ENCODE results near the gene FBXO28.
"Not testable (repeated sequence)": the region's sequence is repeated elsewhere in the genome, so short reads cannot be mapped to it uniquely, and the experiment has no call there.

Gene FBXO28

DNA sequence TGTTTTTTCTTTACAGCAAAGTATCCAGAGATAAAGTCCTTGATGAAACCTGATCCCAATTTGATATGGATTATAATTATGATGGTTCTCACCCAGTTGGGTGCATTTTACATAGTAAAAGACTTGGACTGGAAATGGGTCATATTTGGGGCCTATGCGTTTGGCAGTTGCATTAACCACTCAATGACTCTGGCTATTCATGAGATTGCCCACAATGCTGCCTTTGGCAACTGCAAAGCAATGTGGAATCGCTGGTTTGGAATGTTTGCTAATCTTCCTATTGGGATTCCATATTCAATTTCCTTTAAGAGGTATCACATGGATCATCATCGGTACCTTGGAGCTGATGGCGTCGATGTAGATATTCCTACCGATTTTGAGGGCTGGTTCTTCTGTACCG lies 75.7 kb downstream of the FBXO28 start:
- ATAC-seq (no peak), DNase-seq (no peak)

DNA sequence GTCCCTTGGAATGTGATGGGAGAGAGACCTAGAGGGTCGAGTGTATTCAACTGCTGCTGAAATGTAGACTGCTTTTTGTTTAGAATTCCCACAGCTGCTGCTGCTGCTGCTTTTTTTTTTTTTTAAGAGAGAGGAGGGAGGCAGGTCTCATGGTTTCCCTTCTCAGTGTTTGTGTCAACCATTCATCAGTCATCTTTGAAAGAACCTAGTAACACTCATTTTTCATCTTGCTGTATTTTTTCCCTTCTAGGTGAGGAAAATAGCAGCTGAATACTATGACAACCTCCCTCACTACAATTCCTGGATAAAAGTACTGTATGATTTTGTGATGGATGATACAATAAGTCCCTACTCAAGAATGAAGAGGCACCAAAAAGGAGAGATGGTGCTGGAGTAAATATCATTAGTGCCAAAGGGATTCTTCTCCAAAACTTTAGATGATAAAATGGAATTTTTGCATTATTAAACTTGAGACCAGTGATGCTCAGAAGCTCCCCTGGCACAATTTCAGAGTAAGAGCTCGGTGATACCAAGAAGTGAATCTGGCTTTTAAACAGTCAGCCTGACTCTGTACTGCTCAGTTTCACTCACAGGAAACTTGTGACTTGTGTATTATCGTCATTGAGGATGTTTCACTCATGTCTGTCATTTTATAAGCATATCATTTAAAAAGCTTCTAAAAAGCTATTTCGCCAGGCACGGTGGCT lies 78.3 kb downstream of the FBXO28 start:
- DNase-seq (no peak), ATAC-seq (peak; percentile 60)

DNA sequence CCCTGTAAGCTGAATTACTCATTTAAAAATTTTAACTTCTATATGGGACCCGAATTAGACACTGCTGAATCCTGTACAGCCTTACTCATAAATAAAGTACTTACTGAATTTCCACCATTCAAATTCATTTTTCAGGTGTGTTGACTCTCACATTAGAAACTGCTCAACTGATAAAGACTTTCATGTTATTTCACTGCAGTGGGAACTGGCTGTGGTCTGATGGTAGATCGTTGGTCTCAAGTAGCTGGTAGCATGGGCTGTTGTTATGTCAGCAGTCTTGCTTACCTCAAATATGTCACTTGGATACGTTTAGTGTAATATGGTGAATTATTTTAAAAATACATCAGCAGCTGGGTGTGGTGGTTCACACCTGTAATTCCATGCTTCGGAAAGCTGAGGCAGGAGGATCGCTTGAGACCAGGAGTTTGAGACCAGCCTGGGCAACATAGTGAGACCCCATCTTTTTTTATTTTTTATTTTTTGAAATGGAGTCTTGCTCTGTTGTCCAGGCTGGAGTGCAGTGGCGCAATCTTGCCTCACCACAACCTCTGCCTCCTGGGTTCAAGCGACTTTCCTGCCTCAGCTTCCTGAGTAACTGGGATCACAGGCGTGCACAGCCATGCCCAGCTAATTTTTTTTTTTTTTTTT lies 79.5 kb downstream of the FBXO28 start:
- ATAC-seq = no peak

DNA sequence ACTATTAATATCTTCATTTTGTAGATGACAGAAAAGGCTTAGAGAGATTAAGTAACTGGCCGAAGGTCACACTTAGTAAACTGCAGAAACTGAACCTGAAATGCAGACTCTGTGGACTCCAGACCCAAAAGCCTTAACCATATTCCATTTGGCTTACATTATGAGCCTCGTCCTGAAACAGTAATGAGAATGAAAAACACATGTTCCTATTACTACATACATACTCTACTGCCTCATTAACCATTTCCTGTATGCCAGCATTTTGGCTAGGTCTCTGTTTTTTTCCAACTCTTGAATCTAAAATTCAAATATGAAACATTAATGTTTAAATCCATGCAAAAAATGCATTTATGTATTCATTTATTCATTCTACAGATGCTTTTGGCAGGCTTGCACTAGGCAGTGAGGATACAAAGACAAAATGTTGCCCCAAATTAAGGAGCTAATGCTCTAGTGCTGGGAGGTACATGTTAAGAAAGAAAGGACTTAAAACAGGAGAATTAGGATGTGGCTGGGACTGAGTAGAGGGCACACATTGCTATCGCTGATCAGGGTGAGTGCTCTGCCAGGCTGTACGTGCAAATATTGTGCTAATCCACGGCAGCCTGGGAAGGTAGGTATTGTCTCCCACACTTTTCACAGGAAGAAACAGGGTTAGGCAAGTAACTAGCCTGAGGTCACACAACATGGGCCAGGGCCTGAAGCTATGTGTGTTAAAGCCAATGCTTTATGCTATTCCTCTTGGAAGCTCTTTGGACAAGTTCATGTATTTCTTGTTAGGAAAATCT lies 83.1 kb downstream of the FBXO28 start:
- DNase-seq (no peak), ATAC-seq (no peak)

More for the DNA sequence above, 79.5 kb downstream of the FBXO28 start:
- no peak for DNase-seq

DNA sequence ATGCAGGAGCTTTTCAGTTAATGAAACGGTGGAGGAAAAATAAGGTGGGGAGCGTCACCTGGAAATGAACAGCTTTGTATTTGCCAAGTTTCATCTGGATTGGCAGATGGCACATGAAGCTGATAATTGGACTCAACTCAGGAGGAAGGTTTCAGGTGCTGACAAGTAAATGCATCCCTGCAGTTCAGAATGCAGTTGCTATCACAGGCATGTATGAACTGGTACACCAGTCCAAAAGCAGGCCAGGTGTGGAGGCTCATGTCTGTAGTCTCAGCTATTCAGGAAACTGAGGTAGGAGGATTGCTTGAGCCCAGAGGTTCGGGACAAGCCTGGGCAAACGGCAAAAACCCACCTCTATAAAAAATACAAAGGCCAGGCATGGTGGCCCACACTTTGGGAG lies 84.7 kb downstream of the FBXO28 start:
- DNase-seq = no peak
- no peak for ATAC-seq

DNA sequence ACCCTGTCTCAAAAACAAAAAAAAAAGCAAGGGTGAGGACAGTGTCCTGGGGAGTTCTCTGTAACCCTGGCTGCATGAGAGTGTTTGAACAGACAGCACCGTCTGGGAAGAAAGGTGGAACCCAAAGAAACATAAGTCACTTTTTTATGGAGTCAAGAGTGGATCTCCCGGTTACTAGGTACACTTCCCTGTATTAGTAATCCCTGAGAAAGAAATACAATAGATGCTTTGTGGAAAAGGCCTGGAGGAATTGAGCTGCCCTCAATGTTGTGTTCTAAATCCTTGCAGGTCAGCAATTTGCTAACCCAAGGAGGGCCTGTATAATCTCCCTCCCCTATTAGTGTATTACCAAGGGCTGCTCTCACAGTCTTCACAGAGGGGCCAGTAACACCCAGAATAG lies 85.8 kb downstream of the FBXO28 start:
- ATAC-seq (no peak), DNase-seq (no peak)

DNA sequence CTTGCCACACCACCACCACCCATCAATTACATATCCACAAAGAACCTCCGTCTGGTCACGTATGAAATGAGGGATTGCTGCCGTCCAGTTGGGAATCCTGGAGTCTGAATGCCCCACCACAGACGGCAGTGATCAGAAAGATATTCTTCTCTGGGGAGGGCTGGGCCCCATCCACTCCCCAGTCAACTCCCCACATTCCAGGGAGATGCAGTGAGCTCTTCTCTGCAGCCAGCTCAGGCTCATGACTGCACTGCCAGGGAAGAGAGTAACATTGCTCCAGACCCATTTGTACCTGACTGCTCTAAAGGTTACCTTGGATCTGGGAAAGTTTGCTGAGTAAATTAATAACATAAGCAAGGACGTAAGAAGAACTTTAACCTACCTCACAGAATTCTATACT lies 87.5 kb downstream of the FBXO28 start:
- ATAC-seq (no peak), DNase-seq (no peak)

DNA sequence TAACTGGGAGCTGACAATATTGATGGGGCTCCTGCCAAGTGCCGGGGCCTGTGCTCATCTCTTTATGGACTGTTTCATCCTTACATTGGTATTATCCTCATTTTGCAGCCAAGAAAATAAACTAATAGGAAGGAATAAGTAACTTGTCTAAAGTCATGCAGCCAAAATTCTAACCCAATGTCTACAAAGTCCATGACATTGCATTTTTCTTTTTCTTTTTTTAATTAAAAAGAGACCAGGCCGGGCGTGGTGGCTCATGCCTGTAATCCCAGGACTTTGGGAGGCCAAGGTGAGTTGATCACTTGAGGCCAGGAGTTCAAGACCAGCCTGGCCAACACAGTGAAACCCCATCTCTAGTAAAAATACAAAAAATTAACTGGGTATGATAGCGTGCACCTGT lies 87.9 kb downstream of the FBXO28 start:
- ATAC-seq (no peak), DNase-seq (no peak)

DNA sequence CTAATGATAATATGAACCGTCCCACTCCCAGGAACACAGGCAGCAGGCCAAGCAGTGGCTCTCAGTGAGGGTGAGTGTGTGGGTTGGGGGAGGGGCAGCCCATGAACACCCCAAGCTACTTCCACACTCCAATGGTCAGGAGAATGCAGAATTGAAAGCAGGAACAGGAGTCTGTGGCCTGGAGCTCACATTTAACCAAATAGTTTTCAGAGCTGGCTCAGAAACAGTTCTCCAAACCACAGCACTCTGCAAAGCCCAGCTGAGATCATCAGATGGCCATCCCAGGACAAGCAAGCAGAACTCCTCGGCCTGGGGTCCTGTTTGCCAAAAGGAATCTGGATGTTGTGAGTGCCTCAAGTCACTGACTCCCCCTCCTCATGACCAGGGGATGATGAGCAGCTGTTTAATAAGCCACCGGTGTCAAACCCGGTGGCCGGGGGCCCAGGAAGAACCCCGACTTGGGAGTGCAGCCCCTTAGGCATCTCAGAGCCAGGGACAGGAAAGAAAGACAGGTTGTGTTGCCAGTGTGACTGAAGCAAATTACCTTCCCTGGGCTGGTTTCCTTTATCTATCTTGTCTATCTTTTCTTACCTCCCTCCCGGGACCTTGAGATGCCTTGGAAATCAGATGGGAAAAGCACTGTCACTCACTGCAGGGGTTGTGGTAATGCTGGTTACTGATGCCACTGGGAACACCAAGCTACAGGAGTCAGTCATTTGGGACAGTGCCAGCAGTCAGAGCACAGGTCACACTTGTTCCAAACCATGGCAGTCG lies 89.5 kb downstream of the FBXO28 start:
- ATAC-seq (no peak), DNase-seq (no peak)

DNA sequence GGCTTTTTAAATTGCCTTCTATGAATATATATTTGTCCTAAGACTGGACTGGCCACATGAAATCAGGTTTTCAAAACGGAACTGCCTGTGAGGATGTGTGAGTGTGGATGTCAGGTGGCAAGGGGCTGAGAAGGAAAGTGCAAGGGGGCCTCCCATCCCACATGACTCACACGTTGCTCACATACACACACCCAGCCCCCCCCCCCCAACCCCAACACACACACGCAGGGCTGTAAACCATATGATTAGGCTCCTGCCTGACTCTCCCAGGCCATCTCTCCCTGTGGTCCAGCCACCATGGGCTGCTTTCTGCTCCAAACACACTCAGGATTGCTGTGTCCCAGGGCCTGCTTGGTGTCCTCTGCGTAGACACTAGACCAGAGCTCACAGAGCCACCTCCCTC lies 91.5 kb downstream of the FBXO28 start:
- peak; percentile 90 for ATAC-seq
- peak; percentile 57 for DNase-seq

DNA sequence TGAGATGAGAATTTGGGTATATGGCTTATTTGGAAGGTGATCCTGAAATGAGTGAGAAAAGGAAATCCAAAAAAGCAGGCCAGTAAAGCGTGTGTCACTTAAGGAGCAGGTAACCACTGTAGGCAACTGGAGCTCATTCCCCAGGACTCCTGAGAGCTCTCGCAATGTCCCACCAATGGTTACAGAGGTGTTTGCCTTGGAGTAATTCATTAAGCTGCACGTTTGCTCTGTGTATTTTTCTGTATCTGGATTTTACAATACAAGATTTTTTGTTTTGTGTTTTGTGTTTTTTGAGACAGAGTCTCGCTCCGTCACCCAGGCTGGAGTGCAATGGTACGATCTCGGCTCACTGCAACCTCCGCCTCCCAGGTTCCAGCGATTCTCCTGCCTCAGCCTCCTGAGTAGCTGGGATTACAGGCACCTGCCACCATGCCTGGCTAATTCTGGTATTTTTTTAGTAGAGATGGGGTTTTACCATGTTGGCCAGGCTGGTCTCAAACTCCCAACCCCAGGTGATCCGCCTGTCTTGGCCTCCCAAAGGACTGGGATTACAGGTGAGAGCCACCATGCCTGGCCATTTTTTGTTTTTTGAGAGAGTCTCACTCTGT lies 92.1 kb downstream of the FBXO28 start:
- ATAC-seq, DNase-seq: not testable (repeated sequence)

DNA sequence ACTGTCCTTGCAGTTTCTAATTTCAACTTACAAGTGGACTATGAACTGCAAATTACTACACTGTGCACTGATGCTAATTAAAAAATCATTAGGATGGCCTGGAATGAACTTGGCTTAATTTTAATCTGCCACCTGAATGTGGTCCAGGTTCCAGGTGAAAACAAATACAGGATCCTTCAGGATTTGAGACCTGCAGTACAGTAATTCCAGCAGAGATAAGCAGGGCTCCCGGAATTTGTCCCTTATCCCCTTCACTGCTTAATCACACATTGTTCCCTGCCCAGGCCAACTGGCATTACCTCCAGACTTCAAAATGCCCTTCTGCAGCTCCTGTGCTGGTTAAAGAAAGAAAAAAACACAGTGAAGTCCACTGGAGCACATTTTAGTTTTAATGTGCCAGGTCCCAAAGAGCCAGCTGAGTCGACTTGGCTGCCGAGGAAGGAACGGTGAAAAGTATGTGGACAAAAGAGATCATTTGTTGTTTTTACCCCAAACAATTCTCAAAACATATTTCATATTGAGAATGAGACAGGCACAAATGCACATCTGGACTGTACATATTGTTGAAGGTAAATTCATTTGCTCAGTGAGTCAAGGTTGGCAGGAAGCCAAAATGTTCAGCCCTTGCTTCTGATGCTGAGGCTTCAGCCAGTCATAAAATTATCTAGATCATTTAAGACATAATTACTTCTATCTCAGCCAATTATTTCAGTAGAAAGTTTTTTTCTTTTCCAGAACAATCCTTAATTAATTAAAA lies 97.5 kb downstream of the FBXO28 start:
- DNase-seq = no peak
- no peak for ATAC-seq

Measured in stimulated activated naive CD8-positive, alpha-beta T cell treated with anti-CD3 and anti-CD28 coated beads, Interleukin-15, Interleukin-2, amounts not matched to agents 100 U/mL and 50 U/mL, for 24 hours (primary cell).